HFFc6 (cell line): ENCODE measurements around the gene NOS1AP. TPM values are rescaled to one million over a fixed set of nuclear protein-coding genes. Genes with fewer than 3 reads are reported as not detected.

ENCODE experiments used
- DNase-seq: peaks from one replicate; pipeline ENCODE4 v3.0.0-alpha.2; 2018
- H3K27ac Mint-ChIP-seq: 2 replicates; pipeline ENCODE4 v1.8.0; 2020; ENCODE audit warnings: mild to moderate bottlenecking, mixed read lengths
- H3K27me3 Mint-ChIP-seq: 2 replicates; pipeline ENCODE4 v1.8.0; 2021; ENCODE audit warnings: mild to moderate bottlenecking, moderate library complexity, mixed read lengths; ENCODE audit not compliant: insufficient read depth
- H3K36me3 Mint-ChIP-seq: 2 replicates; pipeline ENCODE4 v1.8.0; 2021; ENCODE audit warnings: low read depth, mixed read lengths
- H3K4me1 Mint-ChIP-seq: 2 replicates; pipeline ENCODE4 v1.8.0; 2020; ENCODE audit warnings: low read depth, mixed read lengths
- H3K4me3 Mint-ChIP-seq: 2 replicates; pipeline ENCODE4 v1.8.0; 2020; ENCODE audit warnings: mild to moderate bottlenecking, moderate library complexity, mixed read lengths
- H3K9me3 Mint-ChIP-seq: 2 replicates; pipeline ENCODE4 v1.8.0; 2020; ENCODE audit warnings: mild to moderate bottlenecking, mixed read lengths
- CTCF ChIP-seq: fragments of 200-600 bp; sonication (generic); IDR thresholded peaks from 2 replicates; pipeline ENCODE4 v1.5.0; 2021; ENCODE audit warnings: antibody characterized with exemption, mild to moderate bottlenecking
- total RNA-seq, 6 experiments: library from RNA; stranded (reverse); fragmentation: NEBNext Ultra II Directional; extraction: Animal tissue kit (Norgen Biotek cat#: 25700); gene quantifications; 2 replicates in 1 of 6; 3 replicates in 5 of 6; pipeline ENCODE4 v1.2.3, GENCODE V29; 2021

NOS1AP gene
- total RNA-seq, 6 experiments from 2014 or later = 0.11 to 0.62 (median 0.29) TPM

DNA sequence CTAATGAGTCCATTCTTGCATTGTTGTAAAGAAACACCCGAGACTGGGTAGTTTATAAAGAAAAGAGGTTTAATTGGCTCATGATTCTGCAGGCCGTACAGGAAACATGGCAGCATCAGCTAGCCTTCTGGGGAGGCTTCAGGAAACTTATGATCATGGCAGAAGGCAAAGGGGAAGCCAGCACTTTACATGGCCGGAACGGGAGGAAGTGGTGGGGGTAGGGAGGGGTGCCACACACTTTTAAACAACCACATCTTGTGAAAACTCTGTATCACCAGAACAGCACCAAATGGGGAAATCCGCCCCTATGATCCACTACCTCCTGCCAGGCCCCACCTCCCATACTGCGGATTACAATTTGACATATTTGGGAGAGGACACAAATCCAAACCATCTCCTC, 43.9 kb downstream of the NOS1AP start:
- no peaks in the 10 kb centered on the region for H3K9me3 Mint-ChIP-seq
- peaks cover 16% of the 10 kb centered on the region for H3K27me3 Mint-ChIP-seq
- no peak for TF ChIP-seq CTCF
- H3K4me3 Mint-ChIP-seq = no peak overlapping the region
- no peak overlapping the region for H3K27ac Mint-ChIP-seq
- H3K36me3 Mint-ChIP-seq = no peaks in the 10 kb centered on the region
- no peaks in the 10 kb centered on the region; the same call in 1 of the 2 replicates for H3K4me1 Mint-ChIP-seq
- no peak for DNase-seq

GRCh38 chr1:162117039-162117774, 47.7 kb downstream of the NOS1AP start:
- no peak for TF ChIP-seq CTCF
- no peak for DNase-seq
- Mint-ChIP-seq H3K36me3 (no peaks in the 10 kb centered on the region), H3K27me3 (peaks cover 19% of the 10 kb centered on the region), H3K9me3 (no peaks in the 10 kb centered on the region), H3K27ac (no peak overlapping the region), H3K4me3 (no peak overlapping the region), H3K4me1 (no peaks in the 10 kb centered on the region)

DNA sequence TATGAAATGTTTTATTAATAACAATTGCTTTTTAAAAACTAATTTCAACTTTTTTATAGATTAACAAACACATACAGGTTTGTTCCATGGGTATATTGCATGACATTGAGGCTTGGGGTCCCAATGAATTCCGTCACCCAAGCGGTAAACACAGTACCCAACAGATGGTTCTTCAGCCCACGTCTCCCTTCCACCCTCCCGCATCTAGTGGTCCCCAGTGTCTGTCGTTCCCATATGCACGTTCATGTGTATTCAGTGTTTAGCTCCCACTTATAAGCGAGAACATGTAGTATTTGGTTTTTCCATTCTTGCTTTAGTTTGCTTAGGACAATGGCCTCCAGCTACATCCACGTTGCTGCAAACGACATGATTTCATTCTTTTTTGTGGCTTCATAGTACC, 48.6 kb downstream of the NOS1AP start:
- no peak for TF ChIP-seq CTCF
- Mint-ChIP-seq H3K27ac (no peak overlapping the region), H3K9me3 (no peaks in the 10 kb centered on the region), H3K36me3 (no peaks in the 10 kb centered on the region), H3K4me3 (no peak overlapping the region), H3K4me1 (no peaks in the 10 kb centered on the region), H3K27me3 (peaks cover 19% of the 10 kb centered on the region)
- DNase-seq = no peak

- peaks cover 11% of the 10 kb centered on the region for H3K4me1 Mint-ChIP-seq
- H3K9me3 Mint-ChIP-seq = peaks cover 3% of the 10 kb centered on the region
- DNase-seq = no peak
- peaks cover 2% of the 10 kb centered on the region; the same call in 1 of the 2 replicates for H3K27me3 Mint-ChIP-seq
- H3K4me3 Mint-ChIP-seq = no peak overlapping the region
- no peak for TF ChIP-seq CTCF
- no peak overlapping the region for H3K27ac Mint-ChIP-seq
- H3K36me3 Mint-ChIP-seq = no peaks in the 10 kb centered on the region
Observed at GRCh38 chr1:162128693-162129356, 59.3 kb downstream of the NOS1AP start.

DNA sequence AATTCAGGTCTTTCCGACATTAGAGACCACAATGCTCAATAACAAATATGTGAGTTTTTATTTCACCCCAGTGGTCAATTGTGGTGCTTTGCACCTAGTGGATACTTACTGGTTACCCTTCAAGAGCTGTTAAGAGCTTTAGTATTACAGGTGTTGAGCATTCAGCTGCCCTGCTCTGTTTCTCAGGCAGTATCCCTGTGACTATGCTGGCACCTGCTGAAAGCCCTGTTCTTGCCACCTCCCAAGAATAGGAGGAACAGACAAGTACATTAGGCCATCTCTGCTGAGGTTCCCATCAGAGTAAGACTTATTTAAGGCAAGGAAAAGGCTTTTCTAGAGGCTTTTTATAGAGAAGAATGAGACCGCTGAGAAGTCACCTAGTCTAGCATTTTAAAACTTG, 60.8 kb downstream of the NOS1AP start:
- Mint-ChIP-seq H3K27ac (no peak overlapping the region), H3K36me3 (no peaks in the 10 kb centered on the region), H3K4me1 (peaks cover 26% of the 10 kb centered on the region), H3K4me3 (no peak overlapping the region), H3K27me3 (peaks cover 2% of the 10 kb centered on the region; the same call in 1 of the 2 replicates), H3K9me3 (peaks cover 3% of the 10 kb centered on the region; the same call in 1 of the 2 replicates)
- TF ChIP-seq CTCF = no peak
- DNase-seq = no peak
